ENCODE measurements around the gene PHLPP2. TPM values are rescaled to one million over a fixed set of nuclear protein-coding genes. Genes with fewer than 3 reads are reported as not detected.

Gene PHLPP2
- total RNA-seq, 1 experiment from 2014 or later, result 4.4 TPM

DNA sequence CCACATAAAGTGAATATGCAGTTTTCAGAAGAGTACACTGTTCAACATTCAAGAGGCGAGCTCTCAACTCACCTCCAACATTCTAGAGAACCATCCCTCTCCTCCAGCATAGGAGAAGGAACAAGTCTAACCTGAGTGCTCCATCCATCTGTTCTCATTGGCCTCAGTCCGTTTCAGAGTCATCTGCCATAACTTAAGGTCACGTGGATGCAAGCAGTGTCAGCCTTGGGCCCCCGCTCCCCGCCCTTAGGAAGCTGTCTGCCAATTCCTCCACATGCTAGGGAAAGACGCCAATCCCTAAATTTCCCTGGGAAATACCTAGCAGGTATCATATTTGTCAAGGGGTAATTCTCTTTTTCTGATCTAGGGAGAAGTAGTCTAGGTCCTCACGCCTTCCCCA, 77.1 kb downstream of the PHLPP2 start:
- CTCF ChIA-PET, result no interaction called here

DNA sequence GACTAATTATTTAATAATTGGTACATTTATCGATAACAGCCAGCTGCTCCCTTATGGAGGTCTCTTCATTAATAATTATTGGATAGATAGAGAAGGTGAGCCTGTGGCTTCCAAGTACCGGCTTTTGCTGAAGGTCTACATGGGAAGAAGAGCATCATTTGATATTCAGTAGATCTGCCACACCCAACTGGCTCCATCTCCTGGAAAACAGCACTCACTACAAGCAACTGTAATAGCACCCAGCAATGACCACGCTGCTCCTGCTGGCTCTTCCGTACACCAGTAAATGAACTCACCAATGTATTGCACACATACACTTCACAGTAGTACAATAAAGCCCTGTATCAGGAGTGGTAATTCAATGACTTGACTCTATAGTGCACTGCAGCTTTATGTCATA, 79.1 kb downstream of the PHLPP2 start:
- Histone ChIP-seq H3K9me3 (ENCODE audit: low read length) (no peaks in the 10 kb centered on the region), H3K4me2 (ENCODE audit: low read length) (no peak overlapping the region), H3K27me3 (ENCODE audit: low read length) (no peaks in the 10 kb centered on the region), H3F3A (ENCODE audit: low read length, unreplicated experiment) (no peaks in the 10 kb centered on the region), H3K9ac (ENCODE audit: low read length) (no peak overlapping the region), H3K79me2 (ENCODE audit: low read length) (no peaks in the 10 kb centered on the region), H3K4me1 (ENCODE audit: insufficient read depth, low read length) (no peaks in the 10 kb centered on the region), H3K27ac (ENCODE audit: low read length) (no peak overlapping the region), H2AFZ (ENCODE audit: low read length) (no peak overlapping the region), H3K36me3 (ENCODE audit: low read depth, low read length) (0 out of 2 replicates have a peak, but pooled peaks cover 7% of the 10 kb centered on the region), H3K9me2 (replicated peaks; ENCODE audit: low read length) (no peaks in the 10 kb centered on the region), H3K4me3 (ENCODE audit: low read length) (no peak overlapping the region), H4K20me1 (ENCODE audit: low read length) (no peaks in the 10 kb centered on the region)
- ATAC-seq (peak; percentile 77), DNase-seq (peak; percentile 50)
- ChIA-PET POLR2A (ENCODE audit: unreplicated experiment) (interaction anchor here (0.6 kb wide), 1 partner anchor 692 kb away, joined by 7 read pairs; no protein-coding TSS in a partner anchor), CTCF (no interaction called here)
- intact Hi-C loops (cut with micrococcal nuclease), result no loop called here
- BruUV-seq (replicated peaks), result no TSS peak
- TF ChIP-seq CTCF (conservative IDR thresholded peaks at IDR 0.05; ENCODE audit: low read depth, low read length), result peak; percentile 58
- no peak for TF ChIP-seq EZH2phosphoT487 (IDR thresholded peaks at IDR 0.05; ENCODE audit: borderline replicate concordance, low read length)

More for the DNA sequence above, 77.1 kb downstream of the PHLPP2 start:
- H3K9me2 ChIP-seq (replicated peaks; ENCODE audit: low read length), result no peaks in the 10 kb centered on the region
- no peak overlapping the region for H3K9ac ChIP-seq (ENCODE audit: low read length)
- no peak overlapping the region for H3K4me3 ChIP-seq (ENCODE audit: low read length)
- H3K9me3 ChIP-seq (ENCODE audit: low read length), result no peaks in the 10 kb centered on the region
- H3K79me2 ChIP-seq (ENCODE audit: low read length), result no peaks in the 10 kb centered on the region
- no peaks in the 10 kb centered on the region for H3F3A ChIP-seq (ENCODE audit: low read length, unreplicated experiment)
- no peak overlapping the region for H3K27ac ChIP-seq (ENCODE audit: low read length)
- DNase-seq (no peak), ATAC-seq (no peak)
- H2AFZ ChIP-seq (ENCODE audit: low read length), result no peak overlapping the region
- 0 out of 2 replicates have a peak, but pooled peaks cover 7% of the 10 kb centered on the region for H3K36me3 ChIP-seq (ENCODE audit: low read depth, low read length)
- no TSS peak for BruUV-seq (replicated peaks)
- no peaks in the 10 kb centered on the region for H3K27me3 ChIP-seq (ENCODE audit: low read length)
- intact Hi-C loops (cut with micrococcal nuclease), result no loop called here
- no peaks in the 10 kb centered on the region for H3K4me1 ChIP-seq (ENCODE audit: insufficient read depth, low read length)
- no peak overlapping the region for H3K4me2 ChIP-seq (ENCODE audit: low read length)
- no peaks in the 10 kb centered on the region for H4K20me1 ChIP-seq (ENCODE audit: low read length)
- POLR2A ChIA-PET (ENCODE audit: unreplicated experiment), result no interaction called here
- TF ChIP-seq CTCF (conservative IDR thresholded peaks at IDR 0.05; ENCODE audit: low read depth, low read length) (no peak), EZH2 (IDR thresholded peaks at IDR 0.05; ENCODE audit: low read length, unreplicated experiment) (no peak), EZH2phosphoT487 (IDR thresholded peaks at IDR 0.05; ENCODE audit: borderline replicate concordance, low read length) (no peak)

- H3K9ac ChIP-seq (ENCODE audit: low read length), result no peak overlapping the region
Measured at GRCh38 chr16:71637398-71637797, 87.1 kb downstream of the PHLPP2 start.

More at GRCh38 chr16:71637398-71637797, 87.1 kb downstream of the PHLPP2 start:
- no peaks in the 10 kb centered on the region for H3F3A ChIP-seq (ENCODE audit: low read length, unreplicated experiment)
- POLR2A ChIA-PET (ENCODE audit: unreplicated experiment), result no interaction called here
- no peaks in the 10 kb centered on the region for H3K4me1 ChIP-seq (ENCODE audit: insufficient read depth, low read length)
- CTCF ChIA-PET, result no interaction called here
- H3K27me3 ChIP-seq (ENCODE audit: low read length), result no peaks in the 10 kb centered on the region
- no peak overlapping the region for H3K4me3 ChIP-seq (ENCODE audit: low read length)
- no peaks in the 10 kb centered on the region for H3K36me3 ChIP-seq (ENCODE audit: low read depth, low read length)
- no peaks in the 10 kb centered on the region for H3K9me3 ChIP-seq (ENCODE audit: low read length)
- intact Hi-C loops (cut with micrococcal nuclease), result no loop called here
- H2AFZ ChIP-seq (ENCODE audit: low read length), result no peak overlapping the region
- H4K20me1 ChIP-seq (ENCODE audit: low read length), result no peaks in the 10 kb centered on the region
- no peaks in the 10 kb centered on the region for H3K79me2 ChIP-seq (ENCODE audit: low read length)
- no peak overlapping the region for H3K4me2 ChIP-seq (ENCODE audit: low read length)
- ATAC-seq (no peak), DNase-seq (no peak)
- no TSS peak for BruUV-seq (replicated peaks)
- H3K9me2 ChIP-seq (replicated peaks; ENCODE audit: low read length), result no peaks in the 10 kb centered on the region
- H3K27ac ChIP-seq (ENCODE audit: low read length), result no peak overlapping the region
- TF ChIP-seq EZH2phosphoT487 (IDR thresholded peaks at IDR 0.05; ENCODE audit: borderline replicate concordance, low read length) (no peak), CTCF (conservative IDR thresholded peaks at IDR 0.05; ENCODE audit: low read depth, low read length) (no peak), EZH2 (IDR thresholded peaks at IDR 0.05; ENCODE audit: low read length, unreplicated experiment) (no peak)
